HAP-1 (cell line): Measurements from ENCODE around the gene MRPL50.

Experiments
- DNase-seq, 2 experiments: peaks; one replicate each; pipeline ENCODE4 v3.0.0-alpha.2; 2016 to 2020; ENCODE audit warnings: low spot score in 2 of 2
- H3K27me3 ChIP-seq: fragments of 250-450 bp; sonication (Bioruptor Pico); 2 replicates; pipeline ENCODE4 v1.5.1; 2020; ENCODE audit warnings: low read depth, mild to moderate bottlenecking, moderate library complexity
- H3K36me3 ChIP-seq: fragments of 250-450 bp; sonication (Bioruptor Pico); replicated peaks from 2 replicates; pipeline ENCODE4 v1.5.1; 2020; ENCODE audit warnings: mild to moderate bottlenecking
- H3K4me1 ChIP-seq: fragments of 250-450 bp; sonication (Bioruptor Pico); 2 replicates; pipeline ENCODE4 v1.5.1; 2020; ENCODE audit warnings: mild to moderate bottlenecking
- H3K4me3 ChIP-seq: fragments of 250-450 bp; sonication (Bioruptor Pico); 2 replicates; pipeline ENCODE4 v1.5.1; 2020; ENCODE audit warnings: mild to moderate bottlenecking, moderate library complexity
- H3K9me3 ChIP-seq: fragments of 250-450 bp; sonication (Bioruptor Pico); 2 replicates; pipeline ENCODE4 v1.5.1; 2020; ENCODE audit warnings: mild to moderate bottlenecking, moderate library complexity
- in situ Hi-C: fragments of 300-500 bp; cut with MboI; formaldehyde crosslinking; loops from 3 replicates; pipeline ENCODE4 v1.14.3; 2020; ENCODE audit warnings: low sequenced_read_pairs, inconsistent platforms, mixed read lengths

MRPL50 gene

GRCh38 chr9:101398068-101398929 is at the start of gene MRPL50, which contains the start of gene ZNF189:
Gene MRPL50, minus strand, starts transcription at chr9:101398618. Its CDS starts 26 bp downstream, at chr9:101398592.
Gene ZNF189, plus strand, starts transcription at chr9:101398851. Its CDS starts 306 bp downstream, at chr9:101399157.
- 0 out of 2 replicates have a peak, but pooled peaks cover 4% of the 10 kb centered on the region for H3K9me3 ChIP-seq
- peaks cover 44% of the 10 kb centered on the region for H3K36me3 ChIP-seq
- H3K27me3 ChIP-seq, result no peaks in the 10 kb centered on the region
- peak within 1 kb of the TSS; percentile 63 for H3K4me3 ChIP-seq
- peak; percentile 96 to 97 for DNase-seq
- in situ Hi-C loops, result no loop called here
- H3K4me1 ChIP-seq, result peaks cover 5% of the 10 kb centered on the region; the same call in 1 of the 2 replicates

- Histone ChIP-seq H3K4me3 (no peak overlapping the region), H3K36me3 (no peaks in the 10 kb centered on the region)
- in situ Hi-C loops, result no loop called here
Observed at GRCh38 chr9:101446732-101447131, 48.3 kb upstream of the MRPL50 start.

GRCh38 chr9:101445353-101446029 is 47.1 kb upstream of the MRPL50 start:
- in situ Hi-C loops, result no loop called here
- DNase-seq, result no peak
- Histone ChIP-seq H3K36me3 (no peaks in the 10 kb centered on the region), H3K27me3 (0 out of 2 replicates have a peak, but pooled peaks cover 3% of the 10 kb centered on the region), H3K9me3 (no peaks in the 10 kb centered on the region), H3K4me1 (no peaks in the 10 kb centered on the region; the same call in 1 of the 2 replicates), H3K4me3 (no peak overlapping the region)

More at GRCh38 chr9:101446732-101447131, 48.3 kb upstream of the MRPL50 start:
- H3K9me3 ChIP-seq, result no peaks in the 10 kb centered on the region
- DNase-seq, result no peak
- H3K27me3 ChIP-seq, result 0 out of 2 replicates have a peak, but pooled peaks cover 3% of the 10 kb centered on the region
- no peaks in the 10 kb centered on the region; the same call in 1 of the 2 replicates for H3K4me1 ChIP-seq

GRCh38 chr9:101443364-101443771 is 45.0 kb upstream of the MRPL50 start:
- H3K4me3 ChIP-seq, result no peak overlapping the region
- no peaks in the 10 kb centered on the region for H3K36me3 ChIP-seq
- no peaks in the 10 kb centered on the region for H3K9me3 ChIP-seq
- in situ Hi-C loops, result no loop called here
- peaks cover 5% of the 10 kb centered on the region; the same call in 1 of the 2 replicates for H3K27me3 ChIP-seq
- no peak for DNase-seq
- H3K4me1 ChIP-seq, result no peaks in the 10 kb centered on the region

GRCh38 chr9:101442736-101443135 is 44.3 kb upstream of the MRPL50 start:
- in situ Hi-C loops, result no loop called here
- Histone ChIP-seq H3K4me1 (no peaks in the 10 kb centered on the region), H3K36me3 (no peaks in the 10 kb centered on the region), H3K27me3 (peaks cover 5% of the 10 kb centered on the region; the same call in 1 of the 2 replicates), H3K4me3 (no peak overlapping the region), H3K9me3 (no peaks in the 10 kb centered on the region)
- no peak for DNase-seq

- no peak for DNase-seq
- H3K9me3 ChIP-seq, result no peaks in the 10 kb centered on the region
- H3K36me3 ChIP-seq, result no peaks in the 10 kb centered on the region
- H3K4me1 ChIP-seq, result no peaks in the 10 kb centered on the region
- in situ Hi-C loops, result no loop called here
- H3K4me3 ChIP-seq, result no peak overlapping the region
- peaks cover 5% of the 10 kb centered on the region; the same call in 1 of the 2 replicates for H3K27me3 ChIP-seq
Observed at GRCh38 chr9:101442318-101442717, 43.9 kb upstream of the MRPL50 start.

- Histone ChIP-seq H3K4me3 (no peak overlapping the region), H3K36me3 (no peaks in the 10 kb centered on the region), H3K9me3 (no peaks in the 10 kb centered on the region), H3K27me3 (peaks cover 12% of the 10 kb centered on the region; the same call in 1 of the 2 replicates), H3K4me1 (no peaks in the 10 kb centered on the region)
- in situ Hi-C loops, result no loop called here
- no peak for DNase-seq
Observed at GRCh38 chr9:101440714-101441230, 42.4 kb upstream of the MRPL50 start.

GRCh38 chr9:101438523-101438922 is 40.1 kb upstream of the MRPL50 start:
- Histone ChIP-seq H3K36me3 (no peaks in the 10 kb centered on the region), H3K4me1 (no peaks in the 10 kb centered on the region), H3K4me3 (no peak overlapping the region), H3K9me3 (no peaks in the 10 kb centered on the region), H3K27me3 (peaks cover 12% of the 10 kb centered on the region)
- in situ Hi-C loops, result no loop called here
- no peak for DNase-seq

- DNase-seq, result no peak
- Histone ChIP-seq H3K4me1 (no peaks in the 10 kb centered on the region), H3K9me3 (no peaks in the 10 kb centered on the region), H3K4me3 (no peak overlapping the region), H3K27me3 (peaks cover 12% of the 10 kb centered on the region), H3K36me3 (no peaks in the 10 kb centered on the region)
- in situ Hi-C loops, result no loop called here
Observed at GRCh38 chr9:101437806-101438232, 39.4 kb upstream of the MRPL50 start.

GRCh38 chr9:101435601-101436079 is 37.2 kb upstream of the MRPL50 start, which contains the start of gene ALDOB:
Gene ALDOB, minus strand, starts transcription at chr9:101435774. Its CDS starts 4,887 bp downstream, at chr9:101430887.
- DNase-seq, result no peak
- Histone ChIP-seq H3K4me1 (no peaks in the 10 kb centered on the region), H3K4me3 (no peak within 1 kb of the TSS), H3K27me3 (peaks cover 12% of the 10 kb centered on the region), H3K36me3 (no peaks in the 10 kb centered on the region), H3K9me3 (no peaks in the 10 kb centered on the region)
- in situ Hi-C loops, result no loop called here

GRCh38 chr9:101434998-101435397 is 36.6 kb upstream of the MRPL50 start:
- in situ Hi-C loops, result no loop called here
- Histone ChIP-seq H3K9me3 (no peaks in the 10 kb centered on the region), H3K36me3 (no peaks in the 10 kb centered on the region), H3K27me3 (peaks cover 12% of the 10 kb centered on the region), H3K4me3 (no peak overlapping the region), H3K4me1 (no peaks in the 10 kb centered on the region)
- no peak for DNase-seq

GRCh38 chr9:101433229-101433628 is 34.8 kb upstream of the MRPL50 start:
- no peak for DNase-seq
- in situ Hi-C loops, result no loop called here
- H3K36me3 ChIP-seq, result no peaks in the 10 kb centered on the region
- H3K4me1 ChIP-seq, result no peaks in the 10 kb centered on the region
- H3K27me3 ChIP-seq, result peaks cover 10% of the 10 kb centered on the region
- no peaks in the 10 kb centered on the region for H3K9me3 ChIP-seq
- no peak overlapping the region for H3K4me3 ChIP-seq

- in situ Hi-C loops, result no loop called here
Observed at GRCh38 chr9:101432740-101433139, 34.3 kb upstream of the MRPL50 start.

More at GRCh38 chr9:101432740-101433139, 34.3 kb upstream of the MRPL50 start:
- Histone ChIP-seq H3K27me3 (peaks cover 10% of the 10 kb centered on the region), H3K9me3 (no peaks in the 10 kb centered on the region), H3K4me1 (no peaks in the 10 kb centered on the region), H3K36me3 (no peaks in the 10 kb centered on the region), H3K4me3 (no peak overlapping the region)
- DNase-seq, result no peak
